ENCODE results near the gene BCL11B. TPM values are rescaled to one million over a fixed set of nuclear protein-coding genes. Genes with fewer than 3 reads are reported as not detected.

Gene BCL11B
- total RNA-seq, 1 experiment from 2014 or later = 0.05 TPM

DNA sequence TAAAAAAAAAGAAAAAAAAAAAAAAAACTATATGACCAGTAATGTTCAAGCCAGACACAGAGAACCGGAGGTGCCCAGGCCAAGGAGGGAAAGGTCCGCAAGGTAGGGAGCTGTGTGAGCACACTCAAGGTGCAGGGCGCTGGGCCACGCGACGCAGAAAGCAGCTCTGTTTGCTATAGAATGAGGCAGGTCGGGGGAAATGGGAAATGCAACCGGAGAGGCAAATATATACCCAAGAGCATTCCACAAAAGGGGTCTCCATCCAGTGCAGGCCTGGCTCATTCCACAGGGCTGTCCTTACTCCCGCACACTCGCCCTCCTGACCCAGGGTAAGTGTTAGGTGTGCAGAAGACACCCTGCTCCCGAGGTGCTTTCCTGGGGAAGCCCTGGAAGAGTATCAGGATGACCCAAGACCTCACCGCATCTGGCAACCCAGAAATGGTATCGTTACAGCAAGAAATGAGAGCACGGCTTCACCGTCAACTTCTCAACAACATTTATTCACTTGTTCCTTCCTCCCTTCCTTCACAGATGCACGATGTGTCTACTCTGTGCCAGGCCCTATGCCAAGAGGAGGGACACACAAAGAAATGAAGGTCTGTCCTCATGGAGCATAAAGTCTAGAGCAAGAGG lies 86.4 kb downstream of the BCL11B start:
- no peak overlapping the region for H3K4me3 ChIP-seq (ENCODE audit: low read depth, low read length)
- ChIA-PET CTCF (interaction anchor here (0.7 kb wide), 1 partner anchor 94 kb away, joined by 3 read pairs; no protein-coding TSS in a partner anchor), POLR2A (no interaction called here)
- H3K9me3 Mint-ChIP-seq (ENCODE audit: unreplicated experiment) = no peaks in the 10 kb centered on the region
- intact Hi-C loops (cut with micrococcal nuclease; ENCODE audit: unreplicated experiment) = no loop called here
- no peak overlapping the region for H3K27ac Mint-ChIP-seq (ENCODE audit: unreplicated experiment)
- H3K27me3 ChIP-seq (replicated peaks; ENCODE audit: control insufficient read depth, insufficient read depth, low read length) = no peaks in the 10 kb centered on the region
- BruUV-seq (replicated peaks) = no TSS peak
- H3K27me3 Mint-ChIP-seq (ENCODE audit: insufficient read depth, unreplicated experiment) = no peaks in the 10 kb centered on the region
- no peak for DNase-seq
- TF ChIP-seq, protein P1, sequence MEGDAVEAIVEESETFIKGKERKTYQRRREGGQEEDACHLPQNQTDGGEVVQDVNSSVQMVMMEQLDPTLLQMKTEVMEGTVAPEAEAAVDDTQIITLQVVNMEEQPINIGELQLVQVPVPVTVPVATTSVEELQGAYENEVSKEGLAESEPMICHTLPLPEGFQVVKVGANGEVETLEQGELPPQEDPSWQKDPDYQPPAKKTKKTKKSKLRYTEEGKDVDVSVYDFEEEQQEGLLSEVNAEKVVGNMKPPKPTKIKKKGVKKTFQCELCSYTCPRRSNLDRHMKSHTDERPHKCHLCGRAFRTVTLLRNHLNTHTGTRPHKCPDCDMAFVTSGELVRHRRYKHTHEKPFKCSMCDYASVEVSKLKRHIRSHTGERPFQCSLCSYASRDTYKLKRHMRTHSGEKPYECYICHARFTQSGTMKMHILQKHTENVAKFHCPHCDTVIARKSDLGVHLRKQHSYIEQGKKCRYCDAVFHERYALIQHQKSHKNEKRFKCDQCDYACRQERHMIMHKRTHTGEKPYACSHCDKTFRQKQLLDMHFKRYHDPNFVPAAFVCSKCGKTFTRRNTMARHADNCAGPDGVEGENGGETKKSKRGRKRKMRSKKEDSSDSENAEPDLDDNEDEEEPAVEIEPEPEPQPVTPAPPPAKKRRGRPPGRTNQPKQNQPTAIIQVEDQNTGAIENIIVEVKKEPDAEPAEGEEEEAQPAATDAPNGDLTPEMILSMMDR (IDR thresholded peaks at IDR 0.05; ENCODE audit: insufficient read depth in 1 of 2, low read depth in 1 of 2, low read length in 1 of 2, severe bottlenecking in 1 of 2, unreplicated experiment in 1 of 2) = no peak
- H3K36me3 Mint-ChIP-seq (ENCODE audit: insufficient read depth, unreplicated experiment) = no peaks in the 10 kb centered on the region
- no peaks in the 10 kb centered on the region for H3K9me3 ChIP-seq
- no peaks in the 10 kb centered on the region for H3K36me3 ChIP-seq (ENCODE audit: control insufficient read depth, insufficient read depth, low read length)
- H3K4me3 Mint-ChIP-seq (ENCODE audit: unreplicated experiment) = no peak overlapping the region
- H3K4me1 ChIP-seq = no peaks in the 10 kb centered on the region
- no peaks in the 10 kb centered on the region for H3K4me1 Mint-ChIP-seq (ENCODE audit: low read depth, unreplicated experiment)

DNA sequence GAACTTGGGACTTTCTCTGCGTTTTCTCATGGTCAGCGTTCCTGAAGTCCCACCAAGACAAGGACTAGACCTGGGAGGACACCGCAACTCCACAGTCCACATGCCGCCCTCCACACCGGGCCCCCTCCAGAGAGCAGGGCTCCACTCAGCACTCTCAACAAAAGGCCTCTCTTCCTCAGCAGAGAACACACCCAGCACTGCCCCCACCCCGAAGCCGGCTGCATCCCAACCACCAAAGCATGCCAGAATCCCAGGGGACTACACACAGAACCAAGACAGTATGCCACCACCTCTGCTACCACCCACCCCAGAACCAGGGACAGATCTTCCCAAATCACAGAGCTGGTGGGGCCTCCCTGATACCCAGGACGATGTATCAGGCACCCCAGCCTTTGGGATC lies 88.3 kb downstream of the BCL11B start:
- Histone ChIP-seq H3K36me3 (ENCODE audit: control insufficient read depth, insufficient read depth, low read length) (no peaks in the 10 kb centered on the region), H3K4me1 (no peaks in the 10 kb centered on the region), H3K4me3 (ENCODE audit: low read depth, low read length) (no peak overlapping the region), H3K9me3 (no peaks in the 10 kb centered on the region), H3K27me3 (replicated peaks; ENCODE audit: control insufficient read depth, insufficient read depth, low read length) (no peaks in the 10 kb centered on the region)
- no peak for DNase-seq
- Mint-ChIP-seq H3K27ac (ENCODE audit: unreplicated experiment) (no peak overlapping the region), H3K36me3 (ENCODE audit: insufficient read depth, unreplicated experiment) (no peaks in the 10 kb centered on the region), H3K4me3 (ENCODE audit: unreplicated experiment) (no peak overlapping the region), H3K27me3 (ENCODE audit: insufficient read depth, unreplicated experiment) (no peaks in the 10 kb centered on the region), H3K4me1 (ENCODE audit: low read depth, unreplicated experiment) (no peaks in the 10 kb centered on the region), H3K9me3 (ENCODE audit: unreplicated experiment) (no peaks in the 10 kb centered on the region)
- no TSS peak for BruUV-seq (replicated peaks)
- TF ChIP-seq, protein P1 (IDR thresholded peaks at IDR 0.05; ENCODE audit: insufficient read depth in 1 of 2, low read depth in 1 of 2, low read length in 1 of 2, severe bottlenecking in 1 of 2, unreplicated experiment in 1 of 2) = no peak
- ChIA-PET CTCF (no interaction called here), POLR2A (no interaction called here)
- intact Hi-C loops (cut with micrococcal nuclease; ENCODE audit: unreplicated experiment) = no loop called here

DNA sequence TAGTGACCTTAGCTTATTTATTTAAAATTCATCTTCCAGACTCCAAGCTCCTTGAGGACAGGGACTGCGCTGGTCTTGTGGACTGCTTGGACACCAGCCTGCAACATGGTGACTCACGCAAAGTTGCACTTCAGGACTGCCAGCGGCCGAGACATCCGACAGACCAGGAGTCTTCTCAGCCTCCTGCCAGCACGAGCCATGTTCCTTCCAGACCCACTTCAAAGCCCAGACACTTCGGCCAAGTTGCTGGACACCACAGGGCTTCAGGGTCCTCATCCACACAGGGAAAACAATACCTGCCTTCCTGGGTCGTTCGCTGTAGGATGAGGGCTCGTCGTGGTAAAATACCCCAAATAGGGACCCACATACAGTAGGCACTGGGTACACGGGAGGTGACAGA lies 88.7 kb downstream of the BCL11B start:
- CTCF ChIA-PET = no interaction called here
- no peaks in the 10 kb centered on the region for H3K36me3 Mint-ChIP-seq (ENCODE audit: insufficient read depth, unreplicated experiment)
- BruUV-seq (replicated peaks) = no TSS peak
- intact Hi-C loops (cut with micrococcal nuclease; ENCODE audit: unreplicated experiment) = no loop called here
- no peak for DNase-seq
- no peak overlapping the region for H3K4me3 Mint-ChIP-seq (ENCODE audit: unreplicated experiment)
- no peaks in the 10 kb centered on the region for H3K4me1 Mint-ChIP-seq (ENCODE audit: low read depth, unreplicated experiment)
- TF ChIP-seq, protein P1 (IDR thresholded peaks at IDR 0.05; ENCODE audit: insufficient read depth in 1 of 2, low read depth in 1 of 2, low read length in 1 of 2, severe bottlenecking in 1 of 2, unreplicated experiment in 1 of 2) = no peak
- no peak overlapping the region for H3K27ac Mint-ChIP-seq (ENCODE audit: unreplicated experiment)
- no peaks in the 10 kb centered on the region for H3K9me3 Mint-ChIP-seq (ENCODE audit: unreplicated experiment)
- no peaks in the 10 kb centered on the region for H3K27me3 Mint-ChIP-seq (ENCODE audit: insufficient read depth, unreplicated experiment)
- H3K36me3 ChIP-seq (ENCODE audit: control insufficient read depth, insufficient read depth, low read length) = no peaks in the 10 kb centered on the region
- no peaks in the 10 kb centered on the region for H3K27me3 ChIP-seq (replicated peaks; ENCODE audit: control insufficient read depth, insufficient read depth, low read length)
- H3K4me1 ChIP-seq = no peaks in the 10 kb centered on the region
- no peak overlapping the region for H3K4me3 ChIP-seq (ENCODE audit: low read depth, low read length)
- no peaks in the 10 kb centered on the region for H3K9me3 ChIP-seq
- POLR2A ChIA-PET = no interaction called here
